RWPE1 (cell line): ENCODE data around the gene SLC9C1.
"Not testable (repeated sequence)": the region's sequence is repeated elsewhere in the genome, so short reads cannot be mapped to it uniquely, and the experiment has no call there.

Source experiments
- CTCF ChIA-PET: fragments of 350-600 bp; sonication (Branson Sonifier 250); formaldehyde crosslinking; extraction: SDS; loops from one replicate; lab custom pipeline; 2021; lab: Yijun Ruan, JAX
- POLR2A ChIA-PET: fragments of 400-600 bp; formaldehyde crosslinking; extraction: SDS; loops from one replicate; lab custom pipeline; 2020; ENCODE audit warnings: antibody characterized with exemption; ENCODE audit not compliant: low non-redundant PET; lab: Yijun Ruan, JAX
- DNase-seq: peaks from one replicate; pipeline ENCODE4 v3.0.0; 2012; ENCODE audit warnings: low spot score
- H3K27ac ChIP-seq: fragments of 450-650 bp; 2 replicates; pipeline ENCODE4 v1.5.1; 2017
- CTCF ChIP-seq: fragments of 450-650 bp; conservative IDR thresholded peaks from 2 replicates; pipeline ENCODE4 v1.5.1; 2017; ENCODE audit warnings: low read depth, mild to moderate bottlenecking

SLC9C1 gene

GRCh38 chr3:112187300-112187699, 106.7 kb downstream of the SLC9C1 start:
- H3K27ac ChIP-seq = no peak overlapping the region
- ChIA-PET CTCF (interaction anchor here (0.6 kb wide), 1 partner anchor 133 kb away, joined by 3 read pairs; no protein-coding TSS in a partner anchor), POLR2A (no interaction called here)
- no peak for TF ChIP-seq CTCF
- DNase-seq = no peak

GRCh38 chr3:112185423-112186035, 108.5 kb downstream of the SLC9C1 start:
- DNase-seq, H3K27ac ChIP-seq, POLR2A ChIA-PET, CTCF ChIA-PET: not testable (repeated sequence)

- no peak for DNase-seq
- H3K27ac ChIP-seq = no peak overlapping the region
- POLR2A ChIA-PET = no interaction called here
- no peak for TF ChIP-seq CTCF
- CTCF ChIA-PET = no interaction called here
Observed at GRCh38 chr3:112175646-112176045, 118.4 kb downstream of the SLC9C1 start.

GRCh38 chr3:112175037-112175436, 119.0 kb downstream of the SLC9C1 start:
- POLR2A ChIA-PET = no interaction called here
- TF ChIP-seq CTCF = no peak
- H3K27ac ChIP-seq = no peak overlapping the region
- CTCF ChIA-PET = no interaction called here
- no peak for DNase-seq

GRCh38 chr3:112171144-112171543, 122.9 kb downstream of the SLC9C1 start:
- CTCF ChIA-PET = no interaction called here

GRCh38 chr3:112170046-112170445, 124.0 kb downstream of the SLC9C1 start:
- ChIA-PET POLR2A (no interaction called here), CTCF (no interaction called here)
- no peak overlapping the region for H3K27ac ChIP-seq
- TF ChIP-seq CTCF = no peak
- no peak for DNase-seq

More at GRCh38 chr3:112171144-112171543, 122.9 kb downstream of the SLC9C1 start:
- POLR2A ChIA-PET = no interaction called here
- H3K27ac ChIP-seq = no peak overlapping the region
- DNase-seq = no peak
- TF ChIP-seq CTCF = no peak

GRCh38 chr3:112167758-112168157, 126.3 kb downstream of the SLC9C1 start:
- no peak overlapping the region for H3K27ac ChIP-seq
- CTCF ChIA-PET = no interaction called here
- DNase-seq = no peak
- POLR2A ChIA-PET = interaction anchor here (0.6 kb wide), 1 partner anchor 8 kb away, joined by 3 read pairs; no protein-coding TSS in a partner anchor
- TF ChIP-seq CTCF = no peak
